Fibroblast of mammary gland (primary cell): ENCODE data around the gene SLC9A8.
"Not testable (repeated sequence)": the region's sequence is repeated elsewhere in the genome, so short reads cannot be mapped to it uniquely, and the experiment has no call there.

Experiments used
- DNase-seq: peaks from one replicate; pipeline ENCODE4 v3.0.0-alpha.2; 2010; ENCODE audit warnings: low read depth
- H3K4me3 ChIP-seq: 2 replicates; pipeline ENCODE4 v1.5.1; 2011; ENCODE audit warnings: low read depth, mild to moderate bottlenecking, low read length, moderate library complexity; ENCODE audit not compliant: control insufficient read depth
- TF ChIP-seq, protein P1 (sequence below): conservative IDR thresholded peaks from 2 replicates; pipeline ENCODE4 v1.5.1; 2011; ENCODE audit warnings: low read depth, low read length, inconsistent platforms; ENCODE audit not compliant: control insufficient read depth, insufficient read depth

Gene SLC9A8

DNA sequence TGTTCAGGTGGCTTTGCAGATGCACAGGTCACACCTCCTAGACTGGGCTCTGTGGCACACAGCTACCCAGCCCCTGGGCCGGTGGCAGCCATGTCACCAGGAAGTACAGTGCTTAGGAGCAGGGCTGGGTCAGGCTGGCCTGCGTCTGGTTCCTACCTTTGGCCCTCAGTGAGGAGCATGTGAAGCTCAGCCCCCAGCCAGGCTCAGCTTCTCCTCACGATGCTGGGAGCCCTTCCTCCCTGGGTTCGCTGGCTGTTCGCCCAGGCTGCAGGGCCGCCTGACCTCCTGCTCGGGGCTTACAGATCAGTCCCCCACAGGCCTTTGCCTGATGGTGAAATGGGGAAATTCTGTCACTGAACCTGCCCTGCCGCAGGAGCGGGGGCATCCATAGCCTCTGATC lies 79.6 kb downstream of the SLC9A8 start:
- H3K4me3 ChIP-seq: no peak overlapping the region
- no peak for DNase-seq
- TF ChIP-seq, protein P1, sequence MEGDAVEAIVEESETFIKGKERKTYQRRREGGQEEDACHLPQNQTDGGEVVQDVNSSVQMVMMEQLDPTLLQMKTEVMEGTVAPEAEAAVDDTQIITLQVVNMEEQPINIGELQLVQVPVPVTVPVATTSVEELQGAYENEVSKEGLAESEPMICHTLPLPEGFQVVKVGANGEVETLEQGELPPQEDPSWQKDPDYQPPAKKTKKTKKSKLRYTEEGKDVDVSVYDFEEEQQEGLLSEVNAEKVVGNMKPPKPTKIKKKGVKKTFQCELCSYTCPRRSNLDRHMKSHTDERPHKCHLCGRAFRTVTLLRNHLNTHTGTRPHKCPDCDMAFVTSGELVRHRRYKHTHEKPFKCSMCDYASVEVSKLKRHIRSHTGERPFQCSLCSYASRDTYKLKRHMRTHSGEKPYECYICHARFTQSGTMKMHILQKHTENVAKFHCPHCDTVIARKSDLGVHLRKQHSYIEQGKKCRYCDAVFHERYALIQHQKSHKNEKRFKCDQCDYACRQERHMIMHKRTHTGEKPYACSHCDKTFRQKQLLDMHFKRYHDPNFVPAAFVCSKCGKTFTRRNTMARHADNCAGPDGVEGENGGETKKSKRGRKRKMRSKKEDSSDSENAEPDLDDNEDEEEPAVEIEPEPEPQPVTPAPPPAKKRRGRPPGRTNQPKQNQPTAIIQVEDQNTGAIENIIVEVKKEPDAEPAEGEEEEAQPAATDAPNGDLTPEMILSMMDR: no peak

DNA sequence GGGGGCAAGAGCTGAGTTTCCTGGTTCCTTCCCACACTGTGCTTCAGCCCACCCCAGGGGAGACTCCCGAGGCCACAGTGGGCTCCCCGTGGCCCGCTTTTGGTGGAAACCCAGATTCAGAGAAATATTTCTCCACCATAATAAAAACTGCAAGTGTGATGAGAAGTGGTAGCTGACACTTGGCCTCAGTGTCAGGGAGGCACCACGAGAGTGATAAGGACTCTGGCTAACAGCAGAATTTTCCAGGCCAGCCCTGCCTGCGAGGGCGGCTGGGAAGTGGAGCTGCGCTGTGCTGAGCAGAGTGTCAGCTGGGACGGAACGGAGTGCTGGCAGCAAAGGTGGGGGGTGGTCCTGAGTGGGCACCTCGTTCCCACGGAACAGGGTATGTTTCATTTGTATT lies 80.2 kb downstream of the SLC9A8 start:
- H3K4me3 ChIP-seq: no peak overlapping the region
- TF ChIP-seq, protein P1: no peak
- DNase-seq: no peak

- DNase-seq: no peak
- no peak overlapping the region for H3K4me3 ChIP-seq
- TF ChIP-seq, protein P1: no peak
Measured at GRCh38 chr20:49893242-49894072, 80.8 kb downstream of the SLC9A8 start.

- no peak overlapping the region for H3K4me3 ChIP-seq
- no peak for DNase-seq
- TF ChIP-seq, protein P1: no peak
Measured at GRCh38 chr20:49894073-49894470, 81.4 kb downstream of the SLC9A8 start.

DNA sequence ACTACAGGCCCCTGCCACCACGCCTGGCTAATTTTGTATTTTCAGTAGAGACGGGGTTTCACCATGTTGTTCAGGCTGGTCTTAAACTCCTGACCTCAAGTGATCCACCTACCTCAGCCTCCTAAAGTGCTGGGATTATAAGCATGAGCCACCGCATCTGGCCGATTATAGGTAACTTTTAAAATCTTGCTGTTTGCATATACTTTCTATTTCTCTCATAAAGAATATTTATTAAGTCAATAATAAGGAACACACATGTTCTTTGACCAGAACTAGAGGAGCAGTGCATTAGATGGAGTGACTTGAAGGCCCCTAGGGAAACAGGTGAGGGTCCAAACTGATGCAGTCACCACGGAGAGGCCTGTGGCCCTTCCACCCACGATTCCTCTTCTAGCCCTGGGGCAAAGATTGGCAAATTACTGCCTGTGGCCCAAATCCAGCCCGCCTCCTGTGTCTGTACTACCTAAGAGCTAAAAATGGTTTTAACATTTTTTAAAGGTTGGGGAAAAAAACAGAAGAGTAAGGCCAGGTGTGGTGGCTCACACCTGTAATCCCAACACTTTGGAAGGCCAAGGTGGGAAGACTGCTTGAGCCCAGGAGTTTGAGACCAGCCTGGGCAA lies 83.0 kb downstream of the SLC9A8 start:
- not testable (repeated sequence) for DNase-seq, H3K4me3 ChIP-seq

GRCh38 chr20:49896204-49896603 lies 83.6 kb downstream of the SLC9A8 start:
- TF ChIP-seq, protein P1: no peak
- no peak for DNase-seq
- H3K4me3 ChIP-seq: no peak overlapping the region

GRCh38 chr20:49899541-49900383 lies 87.1 kb downstream of the SLC9A8 start:
- H3K4me3 ChIP-seq: no peak overlapping the region
- no peak for DNase-seq
- TF ChIP-seq, protein P1: no peak
